NCI-H146 treated with DMSO at 0.1 percent for 48 hours (cell line): Measurements from ENCODE around the gene LRP1-AS.

Experiments
- DNase-seq: peaks from one replicate; lab custom pipeline; 2025; ENCODE audit not compliant: unreplicated experiment; lab: John Stamatoyannopoulos, UW

LRP1-AS gene

GRCh38 chr12:57142121-57142520 lies 5.3 kb downstream of the LRP1-AS start:
- DNase-seq = no peak

- DNase-seq = no peak
Observed at GRCh38 chr12:57141249-57141648, 6.2 kb downstream of the LRP1-AS start.

- no peak for DNase-seq
Observed at GRCh38 chr12:57139796-57140649, 7.4 kb downstream of the LRP1-AS start.

DNA sequence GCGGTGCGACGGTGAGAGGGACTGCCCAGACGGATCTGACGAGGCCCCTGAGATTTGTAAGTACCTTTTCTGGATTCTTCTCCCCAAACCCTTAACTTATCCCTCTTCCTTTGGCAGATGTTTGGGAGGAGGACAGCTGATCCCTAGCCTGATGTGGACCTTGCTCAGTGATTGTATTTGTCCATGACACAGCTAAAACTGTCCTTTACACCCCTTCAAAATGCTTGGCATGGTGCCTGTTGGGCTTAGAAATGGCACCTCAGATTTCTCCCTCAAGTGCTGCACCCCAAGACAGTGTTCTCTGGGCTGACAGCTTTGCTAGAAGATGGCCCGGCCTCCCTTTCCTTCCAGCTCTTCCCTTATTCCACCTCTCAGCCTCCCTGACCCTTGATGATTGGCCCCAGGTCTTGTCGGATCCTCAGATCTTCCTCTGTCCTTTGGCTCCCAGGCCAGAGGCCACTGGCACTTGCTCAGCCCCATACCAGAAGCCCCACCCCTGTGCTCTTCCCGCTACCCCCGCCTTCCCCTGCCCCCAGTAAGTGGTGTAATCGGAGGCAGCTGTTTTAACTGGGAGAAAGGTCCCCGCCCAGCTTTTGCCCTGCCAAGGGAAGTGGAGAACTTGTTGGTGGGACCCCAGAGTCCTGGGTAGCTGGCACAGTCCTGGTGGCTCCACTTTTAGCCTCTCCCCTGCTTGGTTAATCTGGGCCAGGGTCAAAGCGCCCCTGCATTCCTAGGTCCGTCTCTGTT lies 8.7 kb downstream of the LRP1-AS start:
- no peak for DNase-seq

GRCh38 chr12:57135527-57136326 lies 11.7 kb downstream of the LRP1-AS start:
- no peak for DNase-seq

DNA sequence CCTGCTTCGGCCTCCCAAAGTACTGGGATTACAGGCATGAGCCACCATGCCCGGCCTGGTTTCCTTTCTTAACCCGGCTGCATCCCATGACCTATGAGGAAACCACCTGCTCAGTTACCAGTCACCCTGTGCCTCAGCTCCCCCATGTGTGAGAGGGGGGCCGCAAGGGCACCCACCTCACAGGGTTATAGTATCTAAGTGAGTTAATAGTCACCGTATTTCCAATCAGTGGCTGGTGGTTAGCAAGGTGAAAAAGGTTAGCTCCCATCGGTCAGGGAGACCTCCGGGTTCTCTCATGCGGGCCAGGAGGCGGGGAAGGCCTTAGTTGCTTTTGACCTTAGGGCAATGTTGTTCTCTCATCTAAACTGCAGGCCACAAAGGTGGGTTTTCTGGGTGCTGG lies 12.5 kb downstream of the LRP1-AS start:
- no peak for DNase-seq

DNA sequence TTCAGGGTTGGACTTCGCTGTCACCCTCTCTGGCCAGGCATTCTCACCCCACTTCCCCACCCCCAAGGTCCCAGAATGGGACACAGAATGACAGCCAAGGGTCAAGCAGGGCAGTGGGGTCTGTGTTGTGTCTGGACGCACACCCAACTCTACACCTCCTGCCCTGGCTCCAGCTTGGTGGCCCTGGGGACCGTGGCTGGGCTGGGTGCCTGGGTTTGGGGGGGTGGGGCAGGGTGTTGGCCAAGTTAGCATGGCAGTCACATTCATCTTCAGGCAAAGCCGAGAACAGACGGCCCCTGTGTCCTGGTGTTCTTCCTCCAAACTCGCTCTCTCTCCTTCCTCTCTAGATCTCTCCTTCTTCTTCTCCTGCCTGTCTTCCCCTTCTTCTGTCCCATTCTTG lies 13.5 kb downstream of the LRP1-AS start:
- DNase-seq = no peak

DNA sequence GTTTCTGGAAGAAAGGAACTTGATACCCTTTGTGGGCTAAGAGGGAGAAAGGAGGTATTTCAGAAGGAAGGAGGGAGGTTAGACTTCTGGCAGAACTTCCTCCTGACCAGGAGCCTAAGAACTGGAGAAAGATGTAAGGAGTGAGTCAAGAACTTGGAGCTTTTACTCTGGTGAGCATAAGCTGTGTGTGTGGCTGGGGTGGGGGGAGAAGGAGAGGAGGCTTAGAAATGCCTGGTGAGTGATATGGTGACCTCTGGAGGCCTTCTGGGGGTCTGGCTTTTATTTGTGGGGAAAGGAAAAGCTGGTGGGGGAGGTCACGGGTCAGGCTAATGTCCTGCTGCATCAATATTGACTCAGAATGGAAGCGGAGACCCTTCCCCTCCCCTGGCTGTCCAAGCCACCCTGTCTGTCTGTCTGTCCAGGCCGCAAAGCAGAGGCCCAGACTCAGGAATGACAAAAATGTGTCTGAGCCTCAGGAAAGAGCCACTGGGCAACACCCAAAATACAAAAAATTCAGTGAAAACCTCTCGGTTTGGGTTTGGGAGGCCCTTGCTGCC lies 14.3 kb downstream of the LRP1-AS start:
- no peak for DNase-seq

DNA sequence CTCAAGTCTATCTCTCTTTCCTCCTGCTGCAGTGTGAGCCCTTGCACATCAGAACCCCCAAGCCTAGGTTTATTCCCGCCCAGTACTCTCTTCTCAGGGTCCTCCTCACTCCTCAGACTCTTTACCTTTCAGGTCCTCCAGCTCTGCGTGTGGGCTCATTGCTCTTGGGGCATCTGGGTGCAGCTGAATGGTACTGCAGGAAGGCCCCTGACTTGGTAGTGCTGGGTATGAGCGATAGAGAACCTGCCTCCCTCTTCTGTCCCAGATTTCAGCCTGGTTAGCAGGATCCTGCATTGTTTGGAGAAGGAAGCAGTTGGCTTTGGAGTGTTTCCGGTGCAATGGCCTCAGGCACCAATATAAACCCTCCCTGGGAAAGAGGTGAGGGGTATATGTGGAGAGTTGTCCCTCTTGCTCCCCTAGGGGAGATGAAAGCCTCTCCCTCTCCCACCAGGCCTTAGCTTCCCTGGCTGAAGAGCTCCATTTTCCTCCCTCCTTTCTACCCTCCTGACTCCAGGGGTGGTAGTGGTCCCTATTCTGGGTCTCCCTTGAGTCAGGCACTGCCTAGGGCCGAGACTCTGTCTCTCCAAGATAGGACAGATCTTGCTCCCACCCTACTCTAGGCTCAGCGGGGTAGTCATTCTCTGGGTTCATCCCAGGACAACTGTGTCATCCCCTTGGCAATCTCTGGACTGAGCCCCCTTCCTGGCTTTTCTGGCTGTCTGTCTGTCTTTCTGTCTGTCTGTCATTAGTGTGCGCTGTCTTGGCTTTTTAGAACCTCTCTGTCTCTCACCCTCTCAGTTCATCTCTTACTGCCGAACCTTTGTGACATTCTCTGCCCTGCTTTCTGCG lies 15.3 kb downstream of the LRP1-AS start:
- DNase-seq = no peak

DNA sequence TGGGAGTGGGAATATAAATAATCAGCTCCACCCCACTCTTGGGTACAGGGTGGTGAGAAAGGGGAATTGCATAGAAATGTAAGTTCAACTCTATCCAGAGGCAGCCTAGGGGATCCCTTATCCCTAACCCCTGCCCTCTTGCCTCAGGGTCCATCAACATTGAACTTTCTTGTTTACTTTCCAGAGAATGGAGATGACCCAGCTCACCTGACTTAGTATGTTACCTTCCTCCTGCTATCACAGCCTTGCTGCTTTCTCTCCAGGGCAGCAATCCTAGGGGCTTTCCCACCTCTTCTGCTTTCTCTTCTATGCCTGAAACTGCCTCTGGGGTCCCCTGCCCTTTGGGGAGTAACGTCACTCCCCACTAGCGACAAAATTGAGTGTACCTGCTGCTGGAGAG lies 16.5 kb downstream of the LRP1-AS start:
- no peak for DNase-seq

GRCh38 chr12:57129889-57130288 lies 17.5 kb downstream of the LRP1-AS start:
- no peak for DNase-seq

DNA sequence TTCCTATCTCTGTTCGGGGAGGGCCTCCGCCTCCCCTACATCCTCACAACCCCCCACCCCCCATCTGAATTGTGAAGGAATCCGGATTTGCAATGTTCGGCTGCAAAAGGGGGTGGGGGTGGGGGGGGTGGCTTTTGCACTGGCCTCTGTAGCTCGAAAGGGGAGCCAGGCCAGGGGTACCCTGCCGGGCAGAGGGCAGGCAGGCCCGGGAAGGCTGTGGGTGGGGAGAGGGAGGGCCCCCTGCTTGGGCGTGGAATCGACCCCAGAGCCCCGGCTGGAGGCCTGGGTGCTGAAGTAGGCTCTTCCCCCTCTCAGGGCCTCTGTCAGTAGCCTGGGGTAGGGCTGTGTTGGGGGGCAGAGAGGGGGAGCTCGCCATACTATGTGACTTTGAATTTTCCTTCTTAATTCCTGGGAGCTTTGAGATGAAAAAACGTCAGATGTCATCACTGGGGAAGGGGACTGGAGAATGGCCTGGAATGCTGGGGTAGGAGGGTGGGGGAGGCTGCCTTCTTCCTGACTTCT lies 18.0 kb downstream of the LRP1-AS start:
- no peak for DNase-seq

DNA sequence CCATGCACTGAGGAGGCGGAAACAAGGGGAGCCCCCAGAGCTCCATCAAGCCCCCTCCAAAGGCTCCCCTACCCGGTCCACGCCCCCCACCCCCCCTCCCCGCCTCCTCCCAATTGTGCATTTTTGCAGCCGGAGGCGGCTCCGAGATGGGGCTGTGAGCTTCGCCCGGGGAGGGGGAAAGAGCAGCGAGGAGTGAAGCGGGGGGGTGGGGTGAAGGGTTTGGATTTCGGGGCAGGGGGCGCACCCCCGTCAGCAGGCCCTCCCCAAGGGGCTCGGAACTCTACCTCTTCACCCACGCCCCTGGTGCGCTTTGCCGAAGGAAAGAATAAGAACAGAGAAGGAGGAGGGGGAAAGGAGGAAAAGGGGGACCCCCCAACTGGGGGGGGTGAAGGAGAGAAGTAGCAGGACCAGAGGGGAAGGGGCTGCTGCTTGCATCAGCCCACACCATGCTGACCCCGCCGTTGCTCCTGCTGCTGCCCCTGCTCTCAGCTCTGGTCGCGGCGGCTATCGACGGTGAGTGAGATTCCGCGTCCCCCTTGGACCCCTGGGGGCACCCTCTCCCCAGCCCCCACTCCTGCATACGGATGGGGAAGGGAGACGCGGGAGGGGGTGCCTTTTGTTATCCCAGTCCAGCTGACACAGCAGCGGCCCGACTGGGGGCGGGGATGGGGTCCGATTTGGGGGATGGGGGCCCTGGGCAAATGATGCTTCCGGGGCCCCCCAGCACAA lies 18.7 kb downstream of the LRP1-AS start:
- no peak for DNase-seq

DNA sequence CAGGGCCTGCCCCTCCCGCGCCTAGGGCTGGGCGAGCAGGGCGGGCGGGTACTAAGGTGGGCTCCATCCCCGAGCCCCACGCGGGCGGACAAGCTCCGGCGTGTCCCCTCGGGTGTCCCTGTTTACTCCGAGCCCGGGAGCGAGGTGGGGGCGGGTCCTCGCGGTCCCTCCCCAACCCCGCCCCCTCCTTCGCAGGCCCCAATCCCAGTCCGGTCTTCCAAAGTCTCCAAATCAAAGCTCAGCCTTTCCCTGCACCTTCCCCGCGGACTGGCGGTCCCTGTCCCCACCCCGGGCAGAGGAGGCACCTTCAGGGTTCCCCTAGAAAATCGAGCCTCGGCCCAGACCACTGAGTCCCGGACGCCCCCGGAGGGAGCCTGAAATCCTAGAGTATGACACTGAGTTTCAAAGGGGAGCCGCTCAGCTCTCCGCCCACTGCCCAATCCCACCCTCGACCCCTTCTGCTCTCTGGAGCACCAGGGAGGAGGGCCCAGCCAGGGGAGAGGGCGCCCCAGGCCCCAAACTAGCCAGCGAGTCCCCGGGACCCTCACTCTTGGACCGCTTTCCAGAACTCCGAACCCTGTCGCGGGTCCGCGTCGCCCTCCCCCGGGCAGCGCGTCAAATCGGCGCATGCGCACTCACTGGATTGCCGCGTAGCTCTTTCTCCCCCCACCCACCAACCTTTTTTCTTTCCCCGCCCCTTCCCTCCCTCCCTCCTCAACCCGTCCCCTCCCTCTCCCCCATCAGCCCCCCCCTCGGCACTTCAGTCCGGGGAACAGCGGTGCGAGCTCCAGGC lies 19.5 kb downstream of the LRP1-AS start, which contains the start of gene LRP1:
Gene LRP1 (plus strand): TSS at position 758 of the 793 bp plus-strand sequence. CDS start 482 bp downstream, outside the sequence.
- peak; percentile 56 for DNase-seq

DNA sequence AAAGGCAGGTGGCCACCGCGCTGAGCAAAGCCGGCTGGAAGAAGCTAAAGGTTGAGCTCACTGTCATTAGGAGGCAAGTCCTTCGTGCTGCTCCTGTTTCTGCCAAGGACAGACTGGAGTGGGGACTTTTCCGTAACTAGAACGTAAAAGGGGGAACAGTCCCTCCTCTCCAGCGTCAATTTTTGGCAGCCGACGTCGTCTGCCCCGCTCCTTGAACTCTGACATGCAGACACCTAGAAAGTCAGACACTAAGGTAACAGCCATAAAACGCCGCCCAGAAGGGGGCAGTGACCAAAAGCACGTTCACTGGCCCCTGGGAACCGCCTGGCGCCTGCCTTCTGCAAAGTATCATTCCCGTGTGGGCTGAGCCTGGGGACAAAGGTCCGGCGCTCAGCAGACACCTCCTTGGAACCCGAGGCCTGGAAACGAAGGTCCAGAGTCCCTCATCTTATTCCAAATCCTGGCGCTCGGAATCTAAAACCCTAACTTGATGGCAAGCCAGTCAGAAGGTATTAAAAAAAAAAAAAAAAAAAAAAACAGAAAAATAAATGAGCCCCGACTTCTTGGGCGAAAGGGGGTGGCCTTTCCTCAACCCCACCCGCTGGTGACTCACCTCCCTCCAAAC lies 20.2 kb downstream of the LRP1-AS start:
- peak; percentile 41 for DNase-seq

- no peak for DNase-seq
Observed at GRCh38 chr12:57126561-57126960, 20.9 kb downstream of the LRP1-AS start.

DNA sequence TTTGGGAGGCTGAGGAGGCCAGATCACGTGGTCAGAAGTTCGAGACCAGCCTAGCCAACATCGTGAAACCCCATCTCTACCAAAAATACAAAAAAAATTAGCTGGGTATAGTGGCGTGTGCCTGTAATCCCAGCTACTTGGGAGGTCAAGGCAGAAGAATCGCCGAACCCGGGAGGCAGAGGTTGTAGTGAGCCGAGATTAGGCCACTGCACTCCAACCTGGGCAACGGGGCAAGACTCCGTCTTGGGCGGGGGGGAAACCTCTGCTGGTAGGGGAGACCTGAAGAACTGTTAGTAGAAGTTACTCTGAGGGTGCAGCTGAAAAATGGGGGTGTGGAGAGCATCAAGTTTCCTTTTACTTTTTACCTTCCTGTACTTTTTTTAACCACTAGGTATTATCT lies 21.4 kb downstream of the LRP1-AS start:
- DNase-seq = no peak

GRCh38 chr12:57124261-57124877 lies 23.1 kb downstream of the LRP1-AS start:
- peak; percentile 49 for DNase-seq
